Testis (tissue), 3 donors: ENCODE measurements around the gene SKAP1. TPM values are rescaled to one million over a fixed set of nuclear protein-coding genes. Genes with fewer than 3 reads are reported as not detected.

Experiments used
- DNase-seq: peaks from one replicate; pipeline ENCODE4 v3.0.0-alpha.2; 2019
- H3K27ac ChIP-seq, 2 donors: fragments of 200-600 bp; sonication (generic); one replicate each; pipeline ENCODE4 v1.5.1; 2019
- H3K27me3 ChIP-seq: fragments of 200-600 bp; sonication (generic); one replicate; pipeline ENCODE4 v1.5.1; 2019
- H3K36me3 ChIP-seq: fragments of 200-600 bp; sonication (generic); one replicate; pipeline ENCODE4 v1.5.1; 2017; ENCODE audit warnings: low read depth; ENCODE audit errors: missing control alignments
- H3K4me1 ChIP-seq: fragments of 200-600 bp; sonication (generic); one replicate; pipeline ENCODE4 v1.5.1; 2019
- H3K4me3 ChIP-seq, 2 donors: fragments of 200-600 bp; sonication (generic); one replicate each; pipeline ENCODE4 v1.5.1; 2017 to 2019
- H3K9me3 ChIP-seq: fragments of 200-600 bp; sonication (generic); one replicate; pipeline ENCODE4 v1.5.1; 2017
- CTCF ChIP-seq, 3 experiments: fragments of 450-650 bp in 2 of 3; fragments of 200-600 bp in 1 of 3; sonication (generic) in 1 of 3; IDR thresholded peaks; one replicate each; pipeline ENCODE4 v1.5.1; 2016 to 2019; ENCODE audit warnings: antibody characterized with exemption in 3 of 3, mild to moderate bottlenecking in 2 of 3, moderate library complexity in 1 of 3
- POLR2A ChIP-seq: fragments of 450-650 bp; IDR thresholded peaks from one replicate; pipeline ENCODE4 v1.6.1; 2017; ENCODE audit warnings: antibody characterized with exemption, mild to moderate bottlenecking, moderate library complexity
- WGBS, 2 donors: methylation state at CpG; one replicate each; pipeline ENCODE4 v1.1.5; 2018; 5-methylcytosine and 5-hydroxymethylcytosine counted together
- intact Hi-C: fragments of 100-400 bp; cut with DNase I; formaldehyde crosslinking; loops from one replicate; pipeline ENCODE4 v1.15.1; 2023; ENCODE audit warnings: low total_unique reads
- polyA plus RNA-seq: library from polyadenylated mRNA; stranded (reverse); fragments of 350-450 nt; fragmentation: Illumina TruSeq; extraction: RNeasy Lipid Tissue Mini Kit (QIAGEN cat#74804); gene quantifications from one replicate; pipeline ENCODE4 v1.2.3, GENCODE V29; 2014; ENCODE audit warnings: low read depth, low replicate concordance; ENCODE audit not compliant: insufficient read depth
- total RNA-seq, 2 donors: library from RNA; depleted of rRNA; stranded (reverse); fragments of >200 nt; gene quantifications; one replicate each; pipeline ENCODE4 v1.2.3, GENCODE V29; 2016

SKAP1 gene
- total and polyA plus RNA-seq, 3 donors from 2014 or later: 9.0 to 34.1 (median 16.9) TPM

DNA sequence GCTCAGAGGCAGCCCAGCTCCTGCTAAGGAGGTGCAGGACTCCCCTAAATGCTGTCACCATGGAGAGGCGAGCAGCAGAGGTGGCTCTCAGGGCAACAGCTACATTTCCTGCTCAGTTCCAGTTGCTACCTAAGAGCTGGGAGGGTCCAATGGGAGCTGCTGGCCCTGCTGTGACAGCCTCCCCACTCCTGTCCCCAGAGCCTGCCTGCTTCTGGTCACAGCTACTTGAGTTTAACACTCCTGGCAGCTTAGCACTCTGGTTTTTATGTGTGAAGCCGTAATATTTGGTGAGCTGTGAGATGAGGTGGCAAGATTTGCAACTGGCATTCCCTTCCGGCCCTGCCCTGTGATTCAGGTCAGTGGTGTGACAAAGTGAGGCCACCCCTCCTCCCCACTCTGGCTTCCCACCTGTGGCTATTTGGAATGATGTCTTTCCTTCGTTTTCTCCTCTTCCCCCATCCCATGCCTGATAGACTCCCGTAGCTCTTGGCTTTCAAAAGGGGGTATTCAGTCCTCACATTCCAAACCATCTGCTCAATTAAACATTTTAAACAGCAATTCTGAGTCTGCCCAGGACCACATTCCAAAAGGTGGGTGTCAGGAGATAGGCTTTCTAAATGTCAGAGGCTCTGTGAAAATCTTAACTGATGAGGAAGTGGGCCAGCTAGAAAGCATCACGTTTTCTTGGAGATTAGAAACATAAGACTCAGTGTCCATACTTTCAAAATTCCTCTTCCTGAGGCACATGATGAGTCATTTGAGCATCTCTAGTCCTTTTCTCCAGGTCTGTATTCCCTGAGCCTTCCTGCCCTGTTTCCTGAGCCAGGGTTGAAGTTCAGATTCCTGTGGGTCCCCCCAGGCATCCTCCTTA, 42.6 kb upstream of the SKAP1 start:
- no peak for DNase-seq
- intact Hi-C loops: no loop called here
- Histone ChIP-seq H3K9me3 (no peaks in the 10 kb centered on the region), H3K27me3 (no peaks in the 10 kb centered on the region), H3K27ac (no peak overlapping the region), H3K4me1 (no peaks in the 10 kb centered on the region), H3K36me3 (no peaks in the 10 kb centered on the region), H3K4me3 (no peak overlapping the region)
- no peak for TF ChIP-seq POLR2A
- no peak for TF ChIP-seq CTCF (IDR thresholded peaks at IDR 0.05)
- 35 to 51% methylated on average over 6 of the region's 6 CpGs for WGBS, 2 donors

- no peak for DNase-seq
- Histone ChIP-seq H3K27ac (no peak overlapping the region), H3K4me1 (no peaks in the 10 kb centered on the region), H3K36me3 (no peaks in the 10 kb centered on the region), H3K9me3 (no peaks in the 10 kb centered on the region), H3K4me3 (no peak overlapping the region), H3K27me3 (no peaks in the 10 kb centered on the region)
- intact Hi-C loops: no loop called here
- TF ChIP-seq CTCF (IDR thresholded peaks at IDR 0.05) (no peak), POLR2A (no peak)
- 37 to 50% methylated on average over 6 to 8 of the region's 8 CpGs for WGBS, 2 donors
Measured at GRCh38 chr17:48471817-48472410, 41.9 kb upstream of the SKAP1 start.

DNA sequence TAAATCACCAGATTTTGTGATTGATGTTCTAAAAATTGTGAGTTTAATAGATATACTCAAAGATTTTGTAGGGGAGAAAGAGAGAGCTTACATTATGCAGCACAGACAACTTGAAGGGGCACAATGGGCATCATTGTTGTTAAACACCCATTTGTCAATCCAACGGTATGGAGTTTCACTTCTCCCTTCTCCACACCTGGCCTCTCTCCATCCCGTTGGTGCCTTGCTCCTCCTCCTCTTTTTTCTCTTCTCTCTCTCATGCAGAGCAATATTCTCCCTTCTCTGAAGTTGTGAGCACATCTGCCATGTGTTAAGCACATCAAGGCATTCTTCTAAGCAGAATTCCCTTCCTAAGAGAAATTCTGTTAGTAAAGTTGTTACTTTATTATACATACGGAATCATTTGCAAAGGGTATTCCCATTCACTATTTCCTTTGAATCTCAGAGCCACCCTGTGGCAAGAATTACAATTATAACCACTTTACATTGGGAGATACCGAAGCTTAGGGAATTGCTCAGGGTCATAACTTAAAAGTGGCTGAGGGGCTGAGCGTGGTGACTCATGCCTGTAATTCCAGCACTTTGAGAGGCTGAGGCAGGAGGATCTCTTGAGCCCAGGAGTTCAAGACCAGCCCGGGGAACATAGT, 40.5 kb upstream of the SKAP1 start:
- Histone ChIP-seq H3K27ac (no peak overlapping the region), H3K4me3 (no peak overlapping the region), H3K36me3 (no peaks in the 10 kb centered on the region), H3K4me1 (no peaks in the 10 kb centered on the region), H3K9me3 (no peaks in the 10 kb centered on the region), H3K27me3 (no peaks in the 10 kb centered on the region)
- TF ChIP-seq CTCF (IDR thresholded peaks at IDR 0.05): no peak
- no peak for TF ChIP-seq POLR2A
- DNase-seq: no peak
- intact Hi-C loops: no loop called here
- WGBS, 2 donors: 36 to 42% methylated on average over 6 of the region's 6 CpGs

DNA sequence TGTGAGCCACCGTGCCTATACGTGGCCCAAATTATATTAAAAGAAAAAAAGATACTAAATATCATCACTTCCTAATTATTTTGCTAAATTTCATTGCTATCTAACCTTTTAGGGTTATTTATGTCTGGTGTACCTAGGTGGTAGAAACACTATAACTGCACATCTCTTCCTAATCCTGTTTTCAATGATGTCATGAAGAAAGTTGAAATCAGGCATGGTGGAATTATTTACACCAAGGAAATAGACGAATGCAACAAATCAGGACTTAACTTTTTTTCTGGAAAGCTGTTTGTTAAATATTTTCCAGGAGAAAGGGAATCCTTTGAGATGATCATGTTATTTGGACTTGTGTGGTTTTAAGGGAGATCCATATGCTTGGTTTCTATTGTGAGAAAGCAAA, 39.2 kb upstream of the SKAP1 start:
- Histone ChIP-seq H3K27ac (no peak overlapping the region), H3K36me3 (no peaks in the 10 kb centered on the region), H3K4me1 (no peaks in the 10 kb centered on the region), H3K4me3 (no peak overlapping the region), H3K27me3 (no peaks in the 10 kb centered on the region), H3K9me3 (no peaks in the 10 kb centered on the region)
- 74 to 90% methylated on average over 3 of the region's 3 CpGs for WGBS, 2 donors
- no peak for DNase-seq
- TF ChIP-seq CTCF (IDR thresholded peaks at IDR 0.05): no peak
- no peak for TF ChIP-seq POLR2A
- intact Hi-C loops: no loop called here
